D341Med (cell line): ENCODE measurements around the gene KLHL10.

Experiments
- DNase-seq: peaks from one replicate; pipeline ENCODE4 v3.0.0; 2012; ENCODE audit warnings: low spot score

KLHL10 gene

DNA sequence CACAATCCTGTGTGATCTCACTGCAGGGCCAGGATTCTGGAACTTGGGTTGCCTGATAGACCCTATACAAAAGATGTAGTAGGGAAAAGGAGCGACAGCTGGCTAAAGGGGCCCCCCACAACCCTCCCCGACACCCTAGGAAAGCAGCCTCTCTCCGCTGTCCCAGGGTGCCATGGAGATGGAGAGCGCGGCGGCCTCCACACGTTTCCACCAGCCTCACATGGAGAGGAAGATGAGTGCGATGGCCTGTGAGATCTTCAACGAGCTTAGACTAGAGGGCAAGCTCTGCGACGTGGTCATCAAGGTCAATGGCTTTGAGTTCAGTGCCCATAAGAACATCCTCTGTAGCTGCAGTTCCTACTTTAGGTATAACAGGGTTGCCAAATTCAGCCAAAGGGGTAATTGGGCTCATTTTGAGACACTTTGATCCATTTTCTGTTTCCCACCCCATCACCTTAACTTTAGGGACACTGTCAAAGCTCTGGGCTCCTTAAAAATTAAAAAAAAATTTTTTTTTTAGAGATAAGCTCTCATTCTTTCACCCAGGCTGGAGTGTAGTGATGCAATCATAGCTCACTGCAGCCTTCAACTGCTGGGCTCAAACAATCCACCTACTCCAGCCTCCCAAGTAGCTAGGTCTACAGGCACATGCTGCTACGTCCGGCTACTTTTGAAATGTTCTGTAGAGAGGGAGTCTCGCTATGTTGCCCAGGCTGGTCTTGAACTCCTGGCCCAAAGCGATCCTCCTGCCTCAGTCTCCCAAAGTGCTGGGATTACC is at the start of gene KLHL10:
Gene KLHL10, plus strand, starts transcription at position 65 of the 778 bp plus-strand sequence. Its CDS starts 108 bp downstream, at position 173.
- DNase-seq, result no peak

DNA sequence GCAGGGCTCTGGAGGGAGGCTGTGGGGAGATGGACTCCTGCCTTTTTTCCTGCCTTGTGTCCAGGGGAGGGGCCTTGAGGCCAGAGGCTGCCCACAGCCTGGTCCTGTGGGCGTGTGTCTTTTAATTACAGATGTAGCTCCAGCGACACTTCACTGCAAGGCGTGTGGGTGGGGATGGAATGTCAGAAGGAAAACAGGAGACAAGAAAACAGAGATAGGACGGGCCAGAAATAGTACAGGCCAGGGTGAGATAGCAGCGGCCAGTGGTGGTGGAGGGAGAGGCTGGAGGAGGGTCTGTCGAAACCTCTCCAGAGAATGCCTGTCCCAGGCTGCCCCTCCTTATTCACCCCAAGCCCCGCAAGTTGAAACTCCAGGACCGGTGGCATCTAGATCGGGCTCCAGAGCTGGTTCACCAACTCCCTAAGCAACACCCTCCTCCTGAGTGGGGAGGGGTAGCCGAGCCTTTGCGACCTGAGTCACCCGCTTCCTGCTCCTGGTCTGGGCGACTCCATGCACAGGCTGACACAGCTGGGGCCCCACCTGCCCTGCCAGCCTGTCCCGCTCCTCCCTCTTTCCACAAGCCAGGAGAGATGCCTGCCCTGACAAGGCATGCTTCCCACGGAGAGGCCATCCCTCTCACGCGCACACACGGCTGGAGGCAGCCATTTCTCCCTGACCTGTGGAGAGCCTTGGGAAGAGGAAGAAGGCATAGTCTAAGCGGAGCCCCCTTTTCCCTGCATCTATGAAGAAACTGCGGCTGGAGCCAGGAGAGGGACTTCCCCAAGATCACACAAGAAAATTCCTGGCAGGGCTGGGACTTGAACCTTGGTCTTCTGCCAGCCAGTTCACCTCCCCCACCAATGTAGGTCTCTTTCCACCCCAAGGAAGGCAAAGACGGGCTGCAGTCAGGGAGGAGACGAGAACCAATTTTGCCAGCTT is 44.5 kb upstream of the KLHL10 start:
- no peak for DNase-seq

- no peak for DNase-seq
Measured at GRCh38 chr17:41793784-41794539, 43.7 kb upstream of the KLHL10 start.

- DNase-seq, result no peak
Measured at GRCh38 chr17:41794540-41794975, 43.1 kb upstream of the KLHL10 start.

DNA sequence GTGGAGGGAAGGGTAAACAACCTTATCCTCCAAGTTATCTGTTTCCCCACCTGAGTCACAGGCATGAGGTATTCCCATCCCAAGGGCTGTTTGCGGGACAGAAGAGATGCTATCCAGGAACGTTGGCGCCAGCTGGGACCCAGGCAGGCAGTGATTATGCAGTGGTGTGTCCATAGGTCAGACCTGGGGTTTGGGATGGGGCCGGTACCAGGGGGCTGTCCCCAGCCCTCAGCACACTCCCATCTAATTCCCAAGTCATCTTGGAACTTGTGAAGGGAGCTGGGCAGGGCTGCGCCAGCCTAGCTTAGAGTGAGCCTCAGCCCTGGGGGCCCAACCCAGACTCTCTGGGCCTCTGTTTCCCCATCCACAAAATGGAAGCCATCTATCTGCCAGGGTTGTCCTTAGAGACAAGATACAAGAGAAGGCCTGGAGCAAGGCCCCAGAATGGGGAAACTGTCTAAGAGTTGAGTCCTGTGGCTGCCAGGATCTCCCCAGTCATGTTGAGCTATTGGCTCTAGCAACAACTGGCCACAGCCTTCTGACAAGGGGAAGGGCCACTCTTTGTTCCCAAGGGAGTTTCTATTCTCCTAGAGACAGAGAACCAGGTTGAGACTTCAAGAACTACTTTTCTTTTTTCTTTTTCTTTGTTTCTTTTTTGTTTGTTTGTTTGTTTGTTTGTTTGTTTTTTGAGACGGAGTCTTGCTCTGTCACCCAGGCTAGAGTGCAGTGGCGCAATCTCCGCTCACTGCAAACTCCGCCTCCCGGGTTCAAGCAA is 41.3 kb upstream of the KLHL10 start:
- no peak for DNase-seq

DNA sequence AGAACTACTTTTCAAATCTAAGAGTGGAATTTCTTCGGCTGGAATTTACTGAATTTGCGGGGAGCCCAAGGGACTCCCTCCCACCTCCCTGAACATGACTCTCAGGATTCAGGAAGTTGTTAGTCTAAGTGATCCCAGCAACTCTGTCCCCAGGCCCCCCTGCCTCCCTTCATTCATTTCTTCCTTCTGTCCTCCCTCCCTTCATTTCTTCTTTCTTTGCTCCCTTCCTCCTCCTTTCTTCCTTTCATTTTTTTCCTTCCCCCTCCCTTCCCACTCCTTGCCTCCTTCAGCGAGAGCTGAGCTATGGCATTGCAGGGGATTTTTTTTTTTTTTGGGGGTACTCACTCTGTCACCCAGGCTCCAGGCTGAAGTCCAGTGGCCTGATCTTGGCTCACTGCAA is 40.2 kb upstream of the KLHL10 start:
- no peak for DNase-seq

- no peak for DNase-seq
Measured at GRCh38 chr17:41799366-41799765, 38.3 kb upstream of the KLHL10 start.

GRCh38 chr17:41800601-41801373 is 36.8 kb upstream of the KLHL10 start:
- no peak for DNase-seq

GRCh38 chr17:41801374-41802271 is 36.0 kb upstream of the KLHL10 start:
- DNase-seq, result peak; percentile 91

GRCh38 chr17:41803049-41804020 is 34.3 kb upstream of the KLHL10 start:
- peak; percentile 79 for DNase-seq

DNA sequence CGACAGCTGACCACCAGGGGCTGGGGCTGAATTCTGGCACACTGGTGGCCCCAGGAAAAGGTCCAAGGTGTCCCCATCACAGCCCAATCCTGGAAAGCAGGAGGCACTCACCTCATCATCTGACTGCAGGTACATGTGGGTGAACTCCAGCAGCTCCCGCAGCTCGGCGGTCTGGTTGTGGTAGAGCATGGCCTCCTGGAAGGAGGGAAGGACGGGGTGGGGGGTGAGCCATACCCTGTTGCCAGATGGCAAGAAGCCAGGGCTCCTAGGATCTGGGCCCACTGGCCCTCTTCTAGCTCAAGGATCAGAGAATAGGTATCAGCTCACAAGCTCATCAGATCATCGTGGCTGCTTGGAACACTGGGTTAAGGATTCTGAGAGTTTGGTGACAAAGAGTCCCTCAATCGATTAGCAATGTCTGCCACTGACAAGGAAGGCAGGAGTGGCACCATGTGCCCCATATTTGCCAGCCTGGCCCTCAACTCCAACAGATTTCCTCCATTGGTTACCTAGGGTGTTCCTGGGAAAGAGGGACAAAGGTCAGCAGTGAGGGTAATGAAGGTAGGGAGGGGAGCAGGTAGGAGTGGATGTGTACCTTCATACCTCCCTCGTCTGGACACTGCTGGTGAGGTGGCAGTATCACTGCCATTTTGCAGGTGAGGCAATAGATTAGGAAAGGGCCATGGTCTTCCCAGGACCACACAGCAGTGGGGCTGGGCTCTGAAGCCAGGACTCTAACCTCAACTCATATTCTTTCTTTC is 30.8 kb upstream of the KLHL10 start:
- no peak for DNase-seq

DNA sequence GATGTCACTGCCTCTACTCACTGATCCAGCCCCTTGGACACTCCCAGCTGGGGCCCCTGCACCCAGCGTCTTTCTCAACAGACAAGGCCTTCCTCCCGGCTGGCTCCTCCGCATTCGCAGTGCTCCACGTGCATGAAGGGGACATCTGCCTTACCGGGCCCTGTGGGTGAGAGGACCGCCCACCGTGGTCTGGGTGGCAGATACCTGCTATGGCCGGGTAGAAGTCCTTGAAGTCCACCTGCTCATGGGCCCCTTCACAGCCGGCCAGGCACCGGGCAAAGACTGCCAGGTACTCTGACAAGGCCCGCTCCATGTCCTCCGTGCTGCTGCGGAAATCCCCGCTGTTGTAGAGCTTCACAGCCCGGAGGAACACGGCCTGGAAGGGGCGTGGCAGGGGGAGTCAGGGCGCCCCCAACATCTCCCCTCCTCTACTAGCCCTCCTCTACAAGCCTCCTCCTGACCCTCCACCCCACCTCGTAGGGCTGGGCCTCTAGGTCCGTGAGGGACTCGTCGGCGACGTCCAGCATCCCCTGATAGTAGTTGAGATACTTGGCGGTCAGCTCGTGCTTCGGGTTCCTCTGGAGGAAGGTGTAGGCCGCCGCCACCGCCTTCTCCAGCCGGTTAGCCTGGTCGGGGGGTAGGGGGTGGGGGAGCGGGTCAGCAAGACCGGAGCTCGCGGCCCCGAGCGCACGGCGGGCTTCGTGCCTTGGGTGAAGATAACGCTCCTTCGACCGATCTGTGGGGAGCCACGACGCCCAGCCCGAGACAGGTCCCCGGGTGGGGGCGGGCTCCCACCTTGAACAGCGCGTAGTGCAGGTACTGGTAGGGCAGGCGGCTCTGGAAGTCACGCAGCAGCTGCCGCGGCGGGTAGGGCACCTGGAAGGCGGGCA is 26.7 kb upstream of the KLHL10 start:
- DNase-seq, result peak; percentile 41

GRCh38 chr17:41811549-41812380 is 25.9 kb upstream of the KLHL10 start, which contains the start of gene P3H4:
P3H4 (minus strand) TSS chr17:41811949; CDS start chr17:41811915, 34 bp downstream.
- DNase-seq, result peak; percentile 97

- DNase-seq, result peak; percentile 61
Measured at GRCh38 chr17:41812381-41813151, 25.1 kb upstream of the KLHL10 start, which contains the start of gene FKBP10. FKBP10 (plus strand) TSS chr17:41813004; CDS start chr17:41813035, 31 bp downstream.
